ENCODE data around the gene MARK4.

DNA sequence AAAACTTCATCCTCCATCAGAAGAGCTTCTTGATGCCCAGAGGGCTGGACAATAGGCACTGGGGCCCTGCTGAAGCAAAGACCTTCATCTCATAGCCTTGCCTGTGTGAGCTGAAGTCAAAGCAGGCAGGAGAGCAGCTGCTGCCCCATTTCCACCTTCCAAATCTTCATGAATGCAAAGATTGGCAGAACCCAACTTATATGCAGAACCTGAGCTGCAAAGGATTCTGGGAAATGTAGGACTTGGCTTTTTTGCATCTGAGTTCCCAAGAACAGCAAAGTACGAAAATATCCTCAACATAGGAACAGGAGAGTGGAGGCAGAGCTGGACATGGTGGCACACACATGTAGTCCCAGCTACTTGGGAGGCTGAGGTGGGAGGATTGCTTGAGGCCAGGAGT, 40.8 kb downstream of the MARK4 start:
- TF ChIP-seq CTCF (conservative IDR thresholded peaks at IDR 0.05) = no peak
- TF ChIP-seq ZFX (IDR thresholded peaks at IDR 0.05) = no peak

All from C4-2B (cell line).